ENCODE results near the gene CCDC136. TPM values are rescaled to one million over a fixed set of nuclear protein-coding genes. Genes with fewer than 3 reads are reported as not detected.

CCDC136 gene
- total RNA-seq (10 to 100 TPM in 4 of 10 donors, 1 to 10 TPM in 6; 1.8 to 14.4 (median 8.0) TPM), polyA plus RNA-seq (10 to 100 TPM in 1 of 2 donors, 1 to 10 TPM in 1; 4.6 to 13.5 TPM)
- long read RNA-seq, donor 1, partial matches to known transcripts, result 1 of 8 reads
- long read RNA-seq, donor 1, other reads (novel, unspliced or antisense), result 7 of 8 reads
- long read RNA-seq, donor 2, partial matches to known transcripts, result 1 of 14 reads
- long read RNA-seq, donor 2, other reads (novel, unspliced or antisense), result 13 of 14 reads
- long read RNA-seq, donor 3, partial matches to known transcripts, result 0 of 1 reads
- long read RNA-seq, donor 3, other reads (novel, unspliced or antisense), result 1 of 1 reads

DNA sequence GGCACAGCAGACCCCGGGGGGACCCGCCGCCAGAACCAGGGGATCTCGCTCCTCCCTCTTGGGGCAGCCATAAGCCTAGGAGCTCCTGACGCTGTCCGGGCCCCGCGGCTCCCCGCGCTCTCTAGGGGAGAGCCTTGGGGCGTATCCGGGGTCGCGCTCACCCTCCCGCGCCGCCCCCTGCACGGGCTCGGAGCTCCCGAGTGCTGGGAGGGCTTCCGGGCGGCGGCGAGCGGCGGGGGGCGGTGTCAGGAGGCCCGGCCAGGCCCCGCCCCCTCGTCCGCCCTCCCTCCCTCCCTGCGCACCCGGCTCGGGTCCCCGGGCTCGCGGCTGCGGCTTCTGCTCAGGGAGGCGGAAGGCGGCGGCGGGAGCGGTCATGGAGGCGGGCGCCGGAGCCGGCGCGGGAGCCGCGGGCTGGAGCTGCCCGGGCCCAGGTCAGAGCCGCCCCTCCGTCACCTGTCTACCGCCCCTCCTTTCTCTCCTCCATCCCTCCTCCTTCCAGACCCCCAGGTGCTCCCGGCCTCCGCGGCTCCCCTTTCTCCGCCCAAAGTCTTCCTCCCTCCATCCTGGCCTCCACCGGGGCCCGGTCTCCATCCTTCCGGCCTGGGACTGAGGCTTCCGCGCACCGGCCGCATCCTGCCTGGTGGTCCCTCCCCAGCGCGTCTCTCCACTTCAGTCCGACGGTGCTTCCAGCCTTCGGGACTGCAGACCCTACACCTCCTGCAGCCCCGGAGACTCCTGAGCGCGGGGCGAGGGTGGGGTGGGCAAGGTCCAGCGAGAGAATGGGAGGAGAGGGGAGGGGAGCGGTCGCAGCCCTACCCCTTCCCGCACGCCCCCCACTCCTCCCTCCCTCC is at the start of gene CCDC136:
Gene CCDC136 (plus strand): TSS at position 848 of the 851 bp plus-strand sequence. CDS start 444 bp downstream, outside the sequence.
- H3K36me3 ChIP-seq, result no peaks in the 10 kb centered on the region
- H3K4me1 ChIP-seq, result peaks cover 8 to 29% (median 25%) of the 10 kb centered on the region in 9 donors
- peaks cover 0 to 21% (median 0%) of the 10 kb centered on the region in 7 donors for H3K27me3 ChIP-seq
- TF ChIP-seq, protein P1, sequence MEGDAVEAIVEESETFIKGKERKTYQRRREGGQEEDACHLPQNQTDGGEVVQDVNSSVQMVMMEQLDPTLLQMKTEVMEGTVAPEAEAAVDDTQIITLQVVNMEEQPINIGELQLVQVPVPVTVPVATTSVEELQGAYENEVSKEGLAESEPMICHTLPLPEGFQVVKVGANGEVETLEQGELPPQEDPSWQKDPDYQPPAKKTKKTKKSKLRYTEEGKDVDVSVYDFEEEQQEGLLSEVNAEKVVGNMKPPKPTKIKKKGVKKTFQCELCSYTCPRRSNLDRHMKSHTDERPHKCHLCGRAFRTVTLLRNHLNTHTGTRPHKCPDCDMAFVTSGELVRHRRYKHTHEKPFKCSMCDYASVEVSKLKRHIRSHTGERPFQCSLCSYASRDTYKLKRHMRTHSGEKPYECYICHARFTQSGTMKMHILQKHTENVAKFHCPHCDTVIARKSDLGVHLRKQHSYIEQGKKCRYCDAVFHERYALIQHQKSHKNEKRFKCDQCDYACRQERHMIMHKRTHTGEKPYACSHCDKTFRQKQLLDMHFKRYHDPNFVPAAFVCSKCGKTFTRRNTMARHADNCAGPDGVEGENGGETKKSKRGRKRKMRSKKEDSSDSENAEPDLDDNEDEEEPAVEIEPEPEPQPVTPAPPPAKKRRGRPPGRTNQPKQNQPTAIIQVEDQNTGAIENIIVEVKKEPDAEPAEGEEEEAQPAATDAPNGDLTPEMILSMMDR (IDR thresholded peaks at IDR 0.05), result no peak
- peak within 1 kb of the TSS; percentile 64 to 97 (median 85) for H3K4me3 ChIP-seq
- 1% methylated on average over 52 to 80 of the region's 80 CpGs for WGBS, 2 donors
- H3K9me3 ChIP-seq, result no peaks in the 10 kb centered on the region
- DNase-seq (peak; percentile 67 to 81), ATAC-seq (peak; percentile 70 to 88 (median 83))
- intact Hi-C loops (cut with DNase I), result loop anchor here in 6 of 10 donors (5.0 to 10.0 kb wide), 3 partner anchors 36 to 93 kb away; partner anchors contain the start of gene ATP6V1F (in 1 of the 6)
- H3K27ac ChIP-seq, result peak within 1 kb of the TSS in 7 of 10 donors; percentile 23 to 77 (median 49)

DNA sequence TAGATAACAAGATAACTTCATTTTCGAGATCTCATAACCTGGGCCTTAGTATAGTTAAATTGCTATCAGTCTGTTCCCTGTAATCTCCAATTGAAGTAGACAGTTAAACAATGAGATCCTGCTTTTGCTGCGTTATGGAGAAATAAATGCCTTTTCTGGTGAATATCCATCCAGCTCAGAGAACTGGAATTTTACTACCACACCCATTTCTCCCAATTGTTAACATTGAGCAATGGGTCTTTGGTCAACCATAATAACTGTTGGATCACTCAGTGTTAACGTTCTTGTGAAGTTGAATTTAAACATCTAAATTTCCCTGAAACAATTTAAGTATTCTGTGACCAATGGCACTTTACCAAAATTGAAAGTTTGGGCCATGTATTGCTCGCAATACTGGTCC is 49.6 kb upstream of the CCDC136 start:
- ATAC-seq (no peak), DNase-seq (no peak)
- Histone ChIP-seq H3K4me1 (peaks cover 3 to 69% (median 50%) of the 10 kb centered on the region in 9 donors), H3K27ac (peak overlapping the region in 4 of 10 donors; percentile 10 to 93 (median 33)), H3K36me3 (peaks cover 0 to 9% (median 0%) of the 10 kb centered on the region in 9 donors), H3K9me3 (no peaks in the 10 kb centered on the region), H3K4me3 (peak overlapping the region in 2 of 10 donors; percentile 94 to 95), H3K27me3 (no peaks in the 10 kb centered on the region)
- WGBS, 2 donors, result 41 to 63% methylated on average over 4 of the region's 4 CpGs
- TF ChIP-seq, protein P1 (IDR thresholded peaks at IDR 0.05), result no peak
- intact Hi-C loops (cut with DNase I), result loop anchor here in 1 of 10 donors (5.0 kb wide), 1 partner anchor 90 kb away; the partner anchor contains the start of gene FLNC

DNA sequence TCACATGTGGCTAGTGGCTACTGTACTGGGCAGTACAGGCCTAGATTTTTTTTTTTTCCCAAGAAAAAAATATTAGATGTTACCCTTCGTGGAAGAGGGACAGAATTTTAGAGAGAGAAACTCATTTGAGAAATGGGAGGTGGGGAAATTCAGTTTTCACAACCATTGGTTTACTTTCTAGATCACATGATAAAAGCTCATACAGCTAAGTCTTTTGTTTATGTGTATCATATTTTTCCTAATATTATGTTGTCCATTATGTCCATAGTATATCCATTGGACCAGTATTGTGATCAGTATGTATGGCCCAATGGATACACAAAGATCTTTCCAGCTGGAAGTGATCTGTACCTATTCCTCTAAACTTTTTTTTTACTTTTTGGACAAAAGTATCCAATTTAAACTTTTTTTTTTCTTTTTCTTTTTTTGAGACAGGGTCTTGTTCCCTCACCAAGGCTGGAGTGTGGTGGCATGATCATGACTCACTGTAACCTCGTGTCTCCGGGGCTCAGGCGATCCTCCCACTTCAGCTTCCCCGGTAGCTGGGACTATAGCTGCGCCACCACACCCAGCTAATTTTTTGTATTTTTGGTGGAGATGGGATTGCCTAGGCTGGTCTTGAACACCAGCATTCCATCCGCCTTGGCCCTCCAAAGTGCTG is 48.5 kb upstream of the CCDC136 start:
- H3K36me3 ChIP-seq, result peaks cover 0 to 18% (median 0%) of the 10 kb centered on the region in 9 donors
- DNase-seq (no peak), ATAC-seq (no peak)
- intact Hi-C loops (cut with DNase I), result loop anchor here in 1 of 10 donors (5.0 kb wide), 1 partner anchor 89 kb away; the partner anchor contains the start of gene FLNC
- TF ChIP-seq, protein P1 (IDR thresholded peaks at IDR 0.05), result no peak
- 87 to 93% methylated on average over 7 of the region's 7 CpGs for WGBS, 2 donors
- no peaks in the 10 kb centered on the region for H3K9me3 ChIP-seq
- peak overlapping the region in 1 of 10 donors; percentile 7 for H3K27ac ChIP-seq
- no peak overlapping the region for H3K4me3 ChIP-seq
- H3K4me1 ChIP-seq, result peaks cover 3 to 76% (median 53%) of the 10 kb centered on the region in 9 donors
- H3K27me3 ChIP-seq, result no peaks in the 10 kb centered on the region

All from heart right ventricle (tissue), 16 donors.